Effector memory CD4-positive, alpha-beta T cell (primary cell): ENCODE results near the gene NSG1.

Experiments used
- DNase-seq, 3 donors: peaks; one replicate each; pipeline ENCODE4 v3.0.0-alpha.2; 2020
- H3K27ac ChIP-seq: 2 replicates; pipeline ENCODE4 v1.7.0; 2013; ENCODE audit warnings: mild to moderate bottlenecking, low read length, moderate library complexity; ENCODE audit not compliant: insufficient read depth, poor library complexity, severe bottlenecking
- H3K27me3 ChIP-seq: replicated peaks from 2 replicates; pipeline ENCODE4 v1.7.0; 2013; ENCODE audit warnings: mild to moderate bottlenecking, low read length; ENCODE audit not compliant: insufficient read depth, control insufficient read depth, poor library complexity, severe bottlenecking
- H3K36me3 ChIP-seq: 2 replicates; pipeline ENCODE4 v1.7.0; 2013; ENCODE audit warnings: mild to moderate bottlenecking, low read length, moderate library complexity; ENCODE audit not compliant: control insufficient read depth, insufficient read depth
- H3K4me1 ChIP-seq: 2 replicates; pipeline ENCODE4 v1.7.0; 2013; ENCODE audit warnings: low read length, mild to moderate bottlenecking; ENCODE audit not compliant: control insufficient read depth, insufficient read depth, poor library complexity, severe bottlenecking
- H3K4me3 ChIP-seq: 2 replicates; pipeline ENCODE4 v1.7.0; 2013; ENCODE audit warnings: low read length, low read depth, mild to moderate bottlenecking; ENCODE audit not compliant: insufficient read depth, poor library complexity, severe bottlenecking
- H3K9me3 ChIP-seq: 2 replicates; pipeline ENCODE4 v1.7.0; 2013; ENCODE audit warnings: mild to moderate bottlenecking, low read length, moderate library complexity; ENCODE audit not compliant: control insufficient read depth

Gene NSG1

DNA sequence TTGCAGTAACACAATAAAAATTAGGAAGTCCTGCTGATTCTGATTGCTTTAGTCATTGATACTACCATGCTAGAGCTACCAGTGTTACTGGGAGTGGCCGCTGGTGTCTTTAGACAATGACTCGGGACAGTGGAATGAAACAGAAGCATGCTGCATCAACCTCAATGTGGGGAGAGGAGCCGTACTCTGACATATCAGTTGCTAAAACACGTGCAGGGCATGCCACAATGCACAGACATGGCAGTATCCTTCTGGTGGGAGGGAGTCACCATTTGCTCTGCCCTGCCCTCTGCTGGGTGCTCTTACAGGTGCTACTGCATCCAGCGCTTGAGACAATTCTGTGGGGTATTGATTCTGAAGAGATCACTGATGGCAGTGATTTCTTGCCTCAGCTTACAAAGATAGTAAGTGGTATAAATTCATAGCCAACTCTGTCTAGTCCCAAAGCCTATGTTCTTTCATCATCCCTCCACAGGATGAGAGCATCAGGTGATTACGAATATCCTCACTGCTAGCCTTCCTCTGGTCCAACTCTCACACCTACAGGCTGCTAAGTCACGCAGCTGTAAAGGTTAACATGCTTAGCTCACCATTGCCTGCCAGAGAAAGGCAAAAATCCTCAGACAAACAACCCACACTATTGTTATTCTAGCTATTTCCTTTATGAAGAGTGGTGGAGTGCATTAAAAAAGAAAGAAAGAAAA, 43.7 kb downstream of the NSG1 start:
- peaks cover 2% of the 10 kb centered on the region for H3K4me1 ChIP-seq
- no peak overlapping the region for H3K4me3 ChIP-seq
- no peak overlapping the region for H3K27ac ChIP-seq
- H3K36me3 ChIP-seq = peaks cover 5% of the 10 kb centered on the region
- DNase-seq = peak; percentile 8 to 29 (median 11)
- no peaks in the 10 kb centered on the region for H3K9me3 ChIP-seq
- no peaks in the 10 kb centered on the region for H3K27me3 ChIP-seq

DNA sequence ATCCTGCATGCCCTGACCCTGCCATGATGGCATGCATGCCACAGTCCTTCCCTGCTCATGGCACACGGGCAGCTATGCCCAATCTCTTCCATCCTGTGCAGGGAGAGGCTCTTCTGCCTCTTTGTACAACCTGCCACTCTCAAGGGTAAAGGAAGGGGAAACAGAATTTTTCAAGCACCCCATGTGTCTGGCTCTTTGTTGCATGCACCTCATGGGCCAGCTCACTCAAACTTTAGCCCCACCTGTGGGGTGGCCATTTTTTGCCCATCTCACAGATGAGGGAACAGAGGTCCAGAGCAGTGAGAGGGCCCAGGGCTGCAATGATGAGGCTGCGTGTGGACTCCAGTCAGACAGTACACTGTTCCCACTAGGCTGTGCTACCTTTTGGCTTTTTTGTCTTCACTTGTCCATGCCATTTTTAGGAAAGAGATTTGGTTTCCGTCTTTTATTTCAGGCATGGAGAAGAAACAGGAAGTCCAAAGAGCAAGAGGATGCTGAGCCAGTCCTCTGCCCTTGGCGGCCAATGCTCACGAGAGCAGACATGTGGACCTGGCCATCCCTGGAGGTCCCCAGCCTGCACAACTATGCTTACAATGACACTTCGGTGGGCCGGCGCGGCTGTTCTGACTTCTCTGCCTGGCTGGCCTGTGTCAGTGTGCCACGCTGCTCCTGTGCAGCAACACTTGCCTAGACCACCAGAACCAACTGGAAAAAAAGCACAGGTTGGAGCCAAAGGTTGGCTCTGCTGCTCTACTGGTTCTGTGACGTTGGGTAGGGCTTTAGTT, 45.6 kb downstream of the NSG1 start:
- H3K27ac ChIP-seq = no peak overlapping the region
- peaks cover 2% of the 10 kb centered on the region for H3K4me1 ChIP-seq
- H3K27me3 ChIP-seq = no peaks in the 10 kb centered on the region
- H3K4me3 ChIP-seq = no peak overlapping the region
- H3K36me3 ChIP-seq = peaks cover 5% of the 10 kb centered on the region
- no peaks in the 10 kb centered on the region for H3K9me3 ChIP-seq
- DNase-seq = no peak

DNA sequence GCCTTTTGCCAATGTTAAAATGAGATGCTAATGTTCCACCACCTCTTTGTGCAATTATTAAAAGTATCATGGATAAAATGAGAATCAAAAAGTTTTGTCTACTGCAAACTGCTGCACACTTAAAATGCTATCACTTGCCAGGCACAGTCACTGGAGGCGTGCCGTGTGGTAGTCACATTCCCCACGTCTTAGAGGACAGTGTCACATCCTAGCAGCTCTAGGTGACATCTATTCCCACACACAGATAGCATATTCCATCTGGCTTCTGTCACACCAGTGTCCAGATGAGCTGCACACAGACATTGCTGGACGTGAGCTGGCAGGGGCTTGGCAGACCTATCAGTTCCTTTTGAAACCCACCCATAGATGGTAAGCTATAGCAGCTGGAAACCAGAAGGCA, 47.0 kb downstream of the NSG1 start:
- Histone ChIP-seq H3K4me3 (no peak overlapping the region), H3K27me3 (no peaks in the 10 kb centered on the region), H3K27ac (no peak overlapping the region), H3K9me3 (no peaks in the 10 kb centered on the region), H3K36me3 (peaks cover 5% of the 10 kb centered on the region), H3K4me1 (peaks cover 2% of the 10 kb centered on the region)
- DNase-seq = no peak

DNA sequence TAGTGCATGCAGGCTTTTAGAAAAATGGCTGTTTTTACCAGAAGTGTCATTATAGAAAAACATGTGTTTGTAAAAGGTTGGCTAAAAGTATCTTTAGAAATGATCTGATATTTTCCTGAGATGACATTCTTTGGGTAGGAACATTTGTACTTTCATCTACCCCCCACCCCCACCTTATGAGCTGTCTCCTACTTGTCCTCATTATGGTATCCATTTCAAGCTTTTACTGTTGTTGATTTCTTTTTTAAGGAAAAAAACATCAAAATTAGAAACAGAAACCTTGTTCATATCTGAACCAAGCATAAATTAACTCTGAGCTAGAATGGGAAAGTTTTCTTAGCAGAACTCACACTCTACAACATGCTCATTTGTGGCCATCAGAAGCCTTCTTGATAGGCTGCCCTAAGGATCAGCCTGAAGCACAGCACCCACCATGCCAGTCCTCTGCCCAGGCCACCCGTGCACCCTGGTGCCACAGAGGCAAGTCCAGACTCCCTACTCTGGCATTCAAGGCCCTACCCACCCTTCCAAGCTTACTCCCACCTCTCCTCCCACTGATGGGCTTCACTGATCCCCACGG, 49.4 kb downstream of the NSG1 start:
- Histone ChIP-seq H3K4me3 (no peak overlapping the region), H3K27me3 (no peaks in the 10 kb centered on the region), H3K36me3 (peaks cover 5% of the 10 kb centered on the region), H3K4me1 (no peaks in the 10 kb centered on the region), H3K9me3 (no peaks in the 10 kb centered on the region), H3K27ac (no peak overlapping the region)
- no peak for DNase-seq

DNA sequence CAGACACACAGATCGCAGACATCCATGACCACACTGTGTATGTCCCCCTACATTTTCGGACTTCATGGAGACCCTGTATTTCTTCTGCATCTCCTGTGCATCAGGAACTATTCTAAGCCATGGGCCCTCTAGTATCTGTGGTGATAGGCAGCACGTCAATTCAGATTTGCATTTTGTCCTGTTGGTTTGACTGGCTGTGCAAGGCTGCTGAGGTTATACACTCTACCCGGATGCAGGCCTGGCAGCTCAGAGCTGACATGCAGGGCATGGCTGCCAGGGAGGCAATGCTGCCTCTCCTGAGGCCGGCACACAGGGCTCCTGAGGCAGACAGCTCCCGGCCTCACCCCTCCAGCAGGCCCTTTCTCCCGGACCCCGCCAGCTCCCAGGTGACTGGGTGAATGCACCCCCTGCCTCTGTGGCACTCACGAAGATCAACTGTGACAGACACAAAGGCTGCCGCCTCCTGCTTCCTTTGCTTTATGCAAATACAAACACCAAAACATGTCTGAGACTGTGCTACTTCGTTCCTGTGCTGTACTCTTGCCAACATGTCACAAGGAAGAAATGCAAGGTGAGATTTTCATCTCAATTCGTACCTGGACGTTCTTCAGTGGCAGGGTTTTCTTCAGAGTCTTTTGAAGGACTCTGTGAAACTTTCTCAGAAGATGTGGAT, 51.0 kb downstream of the NSG1 start:
- Histone ChIP-seq H3K27ac (no peak overlapping the region), H3K4me1 (no peaks in the 10 kb centered on the region), H3K9me3 (no peaks in the 10 kb centered on the region), H3K4me3 (no peak overlapping the region), H3K27me3 (no peaks in the 10 kb centered on the region), H3K36me3 (peaks cover 6% of the 10 kb centered on the region)
- no peak for DNase-seq

DNA sequence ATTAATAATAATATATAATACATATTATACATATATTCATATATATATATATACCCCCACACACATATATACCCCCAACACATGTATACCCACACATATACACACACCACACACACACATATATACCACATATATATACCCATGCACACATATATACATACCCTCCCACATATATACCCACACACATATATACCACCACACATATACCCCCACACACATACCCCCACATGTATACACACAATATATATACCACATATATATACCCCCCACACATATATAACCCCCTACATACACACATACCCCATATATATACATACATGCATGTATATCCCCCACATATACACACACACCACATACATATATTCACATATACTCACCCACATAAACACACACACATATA, 52.0 kb downstream of the NSG1 start:
- H3K36me3 ChIP-seq = peaks cover 8% of the 10 kb centered on the region
- no peaks in the 10 kb centered on the region for H3K4me1 ChIP-seq
- no peak overlapping the region for H3K4me3 ChIP-seq
- DNase-seq = no peak
- H3K9me3 ChIP-seq = no peaks in the 10 kb centered on the region
- H3K27me3 ChIP-seq = no peaks in the 10 kb centered on the region
- no peak overlapping the region for H3K27ac ChIP-seq

DNA sequence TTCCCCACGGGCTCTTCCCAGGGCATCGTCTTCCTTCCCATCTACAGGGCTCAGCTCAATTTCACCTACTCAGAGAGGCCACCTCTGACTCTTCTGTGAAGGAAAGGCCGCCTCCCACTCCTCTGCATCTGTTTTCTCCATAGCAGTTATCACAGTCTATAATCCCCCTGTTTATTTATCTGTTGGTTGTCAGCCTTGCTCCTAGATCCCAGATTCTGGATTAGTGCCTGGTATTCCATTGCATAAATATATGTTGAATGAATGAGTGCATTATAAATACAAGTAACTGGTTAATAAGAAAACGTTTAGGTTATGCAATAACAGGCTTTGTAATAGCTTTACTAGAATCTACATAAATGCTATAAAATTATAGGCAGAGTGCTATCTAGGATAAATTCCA, 52.9 kb downstream of the NSG1 start:
- Histone ChIP-seq H3K4me1 (no peaks in the 10 kb centered on the region), H3K4me3 (no peak overlapping the region), H3K36me3 (peaks cover 5% of the 10 kb centered on the region), H3K9me3 (no peaks in the 10 kb centered on the region), H3K27me3 (no peaks in the 10 kb centered on the region), H3K27ac (no peak overlapping the region)
- no peak for DNase-seq

DNA sequence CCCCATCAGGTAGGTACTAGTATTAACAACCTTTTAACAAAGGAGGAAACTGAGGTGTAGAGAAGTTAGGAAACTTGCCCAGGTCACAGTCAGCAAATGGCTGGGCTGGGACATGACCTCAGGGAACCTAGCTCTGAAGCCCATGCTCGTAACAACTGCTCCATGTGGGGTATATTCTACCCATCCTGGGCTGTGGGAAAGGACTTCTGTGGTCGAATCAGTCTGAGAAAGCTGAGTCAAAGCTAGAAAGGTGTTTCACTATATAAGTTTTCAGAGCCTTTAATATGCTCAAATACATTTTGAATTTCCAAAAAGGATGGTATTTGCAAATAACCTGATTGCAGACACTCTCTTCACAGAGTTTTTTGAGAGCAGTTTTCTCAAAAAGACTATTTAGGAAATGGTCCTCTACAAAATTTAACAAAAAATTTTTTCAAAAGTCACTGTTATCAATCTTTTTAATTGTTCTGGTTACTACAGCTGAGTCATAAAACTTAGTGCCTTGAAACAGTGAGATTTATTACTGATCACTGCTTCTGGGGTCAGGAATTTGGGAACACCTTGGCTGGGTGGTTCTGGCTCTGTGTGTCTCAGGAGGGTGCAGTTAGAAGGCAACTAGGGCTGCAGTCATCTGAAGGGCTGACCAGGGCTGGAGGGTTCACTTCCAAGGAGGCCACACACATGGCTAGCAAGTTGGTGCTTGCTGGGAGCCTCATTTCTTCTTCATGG, 53.6 kb downstream of the NSG1 start:
- Histone ChIP-seq H3K27me3 (no peaks in the 10 kb centered on the region), H3K9me3 (no peaks in the 10 kb centered on the region), H3K4me3 (no peak overlapping the region), H3K27ac (no peak overlapping the region), H3K36me3 (peaks cover 5% of the 10 kb centered on the region), H3K4me1 (no peaks in the 10 kb centered on the region)
- no peak for DNase-seq

DNA sequence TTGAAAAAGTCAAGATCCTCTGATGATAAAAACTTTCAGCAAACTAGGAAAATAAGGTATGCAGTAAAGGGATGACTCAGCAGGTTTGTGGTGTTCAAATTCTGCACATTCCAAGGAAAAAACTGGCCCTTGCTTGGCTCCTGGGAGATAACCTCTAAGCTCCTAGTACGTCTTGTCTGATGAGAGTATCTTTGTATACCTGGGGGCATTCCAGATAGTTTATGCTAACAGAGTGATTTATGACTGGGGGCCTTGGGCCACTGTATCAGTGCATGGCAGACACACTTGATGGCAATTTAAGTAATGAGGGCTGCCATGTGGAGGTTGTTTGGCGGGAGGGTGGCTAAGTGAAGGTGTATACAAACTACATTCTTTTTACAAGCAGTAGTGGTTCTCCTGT, 56.9 kb downstream of the NSG1 start:
- Histone ChIP-seq H3K27ac (no peak overlapping the region), H3K36me3 (peaks cover 5% of the 10 kb centered on the region), H3K27me3 (no peaks in the 10 kb centered on the region), H3K9me3 (no peaks in the 10 kb centered on the region), H3K4me1 (no peaks in the 10 kb centered on the region), H3K4me3 (no peak overlapping the region)
- DNase-seq = no peak
